ENCODE results near the gene APLP2. TPM values are rescaled to one million over a fixed set of nuclear protein-coding genes. Genes with fewer than 3 reads are reported as not detected.
"Not testable (repeated sequence)": the region's sequence is repeated elsewhere in the genome, so short reads cannot be mapped to it uniquely, and the experiment has no call there.

The APLP2 gene
- total RNA-seq (2022) (317 and 368 TPM in 2 replicates), Bru-seq, nascent RNA (percentile 90 among the genes with signal in this experiment), BruChase-seq, experiment 1, labeled RNA remaining after a 6-hour chase (percentile 91 among the genes with signal in this experiment), BruChase-seq, experiment 2, labeled RNA remaining after a 2-hour chase (percentile 87 among the genes with signal in this experiment)
- long read RNA-seq, transcript APLP2-203 (17 exons, 3,270 nt) = minor isoform, 260 of 742 reads
- long read RNA-seq, transcript APLP2-210 (16 exons, 2,530 nt) = major isoform, 329 of 742 reads
- long read RNA-seq, transcript APLP2-201 (18 exons, 3,727 nt) = minor isoform, 23 of 742 reads
- long read RNA-seq, partial matches to known transcripts = 40 of 742 reads
- long read RNA-seq, other reads (novel, unspliced or antisense) = 87 of 742 reads

GRCh38 chr11:130069659-130070108 lies at the start of gene APLP2:
TSS of gene APLP2 (plus strand) at chr11:130069894. CDS start at chr11:130069978, 84 bp downstream.
- peak within 1 kb of the TSS; percentile 92 for H3K27ac Mint-ChIP-seq (ENCODE audit: low read depth, unreplicated experiment)
- peaks cover 6% of the 10 kb centered on the region for H3K36me3 Mint-ChIP-seq (ENCODE audit: insufficient read depth, unreplicated experiment)
- intact Hi-C loops (cut with micrococcal nuclease) = loop anchor here (1.0 to 2.0 kb wide), 4 partner anchors 32 to 147 kb away; no protein-coding TSS in a partner anchor
- POLR2A ChIA-PET = interaction anchor here (0.5 to 4.8 kb wide), 15 partner anchors 8 to 1545 kb away, joined by 3 to 186 read pairs (median 15); partner anchors contain the start of gene PRDM10
- H3K27me3 Mint-ChIP-seq (ENCODE audit: insufficient read depth, unreplicated experiment) = no peaks in the 10 kb centered on the region
- peaks cover 25% of the 10 kb centered on the region for H3K4me1 Mint-ChIP-seq (ENCODE audit: insufficient read depth, unreplicated experiment)
- no peaks in the 10 kb centered on the region for H3K9me3 Mint-ChIP-seq (ENCODE audit: unreplicated experiment)
- CTCF ChIA-PET = interaction anchor here (2.4 to 3.4 kb wide), 2 partner anchors 62 to 68 kb away, joined by 7 to 24 read pairs; partner anchors contain the start of gene PRDM10
- BruUV-seq (replicated peaks) = TSS peak; percentile 7
- peak within 1 kb of the TSS; percentile 85 for H3K4me3 Mint-ChIP-seq (ENCODE audit: unreplicated experiment)
- DNase-seq (ENCODE audit: unreplicated experiment) = peak; percentile 99
- TF ChIP-seq CTCF (IDR thresholded peaks at IDR 0.05; ENCODE audit: unreplicated experiment) = no peak

- H3K4me1 Mint-ChIP-seq (ENCODE audit: insufficient read depth, unreplicated experiment) = peaks cover 12% of the 10 kb centered on the region
- DNase-seq (ENCODE audit: unreplicated experiment) = no peak
- H3K27ac Mint-ChIP-seq (ENCODE audit: low read depth, unreplicated experiment) = no peak overlapping the region
- ChIA-PET CTCF (no interaction called here), POLR2A (interaction anchor here (0.6 to 1.6 kb wide), 3 partner anchors 14 to 35 kb away, joined by 3 to 5 read pairs (median 4); no protein-coding TSS in a partner anchor)
- H3K27me3 Mint-ChIP-seq (ENCODE audit: insufficient read depth, unreplicated experiment) = no peaks in the 10 kb centered on the region
- no TSS peak for BruUV-seq (replicated peaks)
- H3K36me3 Mint-ChIP-seq (ENCODE audit: insufficient read depth, unreplicated experiment) = no peaks in the 10 kb centered on the region
- intact Hi-C loops (cut with micrococcal nuclease) = no loop called here
- peaks cover 7% of the 10 kb centered on the region for H3K9me3 Mint-ChIP-seq (ENCODE audit: unreplicated experiment)
- no peak overlapping the region for H3K4me3 Mint-ChIP-seq (ENCODE audit: unreplicated experiment)
- TF ChIP-seq CTCF (IDR thresholded peaks at IDR 0.05; ENCODE audit: unreplicated experiment) = no peak
Measured at GRCh38 chr11:130020323-130020722, 49.4 kb upstream of the APLP2 start.

- H3K27me3 Mint-ChIP-seq (ENCODE audit: insufficient read depth, unreplicated experiment); BruUV-seq (replicated peaks); POLR2A ChIA-PET; intact Hi-C loops (cut with micrococcal nuclease); H3K4me3 Mint-ChIP-seq (ENCODE audit: unreplicated experiment); H3K9me3 Mint-ChIP-seq (ENCODE audit: unreplicated experiment); H3K27ac Mint-ChIP-seq (ENCODE audit: low read depth, unreplicated experiment); H3K36me3 Mint-ChIP-seq (ENCODE audit: insufficient read depth, unreplicated experiment); DNase-seq (ENCODE audit: unreplicated experiment): not testable (repeated sequence)
- H3K4me1 Mint-ChIP-seq (ENCODE audit: insufficient read depth, unreplicated experiment) = peaks cover 12% of the 10 kb centered on the region
- CTCF ChIA-PET = interaction anchor here (0.6 kb wide), 1 partner anchor 715 kb away, joined by 4 read pairs; no protein-coding TSS in a partner anchor
Measured at GRCh38 chr11:130021606-130022005, 48.1 kb upstream of the APLP2 start.

- no TSS peak for BruUV-seq (replicated peaks)
- H3K36me3 Mint-ChIP-seq (ENCODE audit: insufficient read depth, unreplicated experiment) = no peaks in the 10 kb centered on the region
- CTCF ChIA-PET = interaction anchor here (0.5 kb wide), 1 partner anchor 237 kb away, joined by 3 read pairs; no protein-coding TSS in a partner anchor
Measured at GRCh38 chr11:130022799-130023198, 46.9 kb upstream of the APLP2 start.

More at GRCh38 chr11:130022799-130023198, 46.9 kb upstream of the APLP2 start:
- TF ChIP-seq CTCF (IDR thresholded peaks at IDR 0.05; ENCODE audit: unreplicated experiment) = no peak
- no peak for DNase-seq (ENCODE audit: unreplicated experiment)
- POLR2A ChIA-PET = interaction anchor here (0.8 kb wide), 1 partner anchor 9 kb away, joined by 4 read pairs; no protein-coding TSS in a partner anchor
- Mint-ChIP-seq H3K4me3 (ENCODE audit: unreplicated experiment) (no peak overlapping the region), H3K27me3 (ENCODE audit: insufficient read depth, unreplicated experiment) (no peaks in the 10 kb centered on the region), H3K27ac (ENCODE audit: low read depth, unreplicated experiment) (no peak overlapping the region), H3K9me3 (ENCODE audit: unreplicated experiment) (no peaks in the 10 kb centered on the region), H3K4me1 (ENCODE audit: insufficient read depth, unreplicated experiment) (peaks cover 12% of the 10 kb centered on the region)
- intact Hi-C loops (cut with micrococcal nuclease) = no loop called here
